IMR-90 (cell line): Measurements from ENCODE around the gene AKAP9. TPM values are rescaled to one million over a fixed set of nuclear protein-coding genes. Genes with fewer than 3 reads are reported as not detected.
A peak's percentile ranks its signal among the peaks of the same experiment; 100 is the strongest.
"Not testable (repeated sequence)": the region's sequence is repeated elsewhere in the genome, so short reads cannot be mapped to it uniquely, and the experiment has no call there.

Experiments
- ATAC-seq: fragments of 200-7000 bp; cut with Tn5 transposase; 2 replicates; pipeline ENCODE4 v1.9.1; 2020; ENCODE audit warnings: low read depth, mild to moderate bottlenecking, moderate library complexity
- BruUV-seq: library from RNA; stranded (reverse); fragments of 400-500 nt; replicated peaks from 2 replicates; lab custom pipeline; 2021; lab: Mats Ljungman, UMichigan
- CTCF ChIA-PET: fragments of 300-600 bp; formaldehyde crosslinking; extraction: SDS; loops from one replicate; lab custom pipeline; 2021; ENCODE audit warnings: antibody characterized with exemption; lab: Yijun Ruan, JAX
- POLR2A ChIA-PET: fragments of 300-600 bp; sonication (Branson Sonifier 250); formaldehyde crosslinking; loops from one replicate; lab custom pipeline; 2022; ENCODE audit warnings: antibody characterized with exemption; ENCODE audit not compliant: unreplicated experiment; lab: Charles Lee
- DNase-seq: peaks from one replicate; pipeline ENCODE4 v3.0.0; 2013
- H2AFZ ChIP-seq: replicated peaks from 2 replicates; pipeline ENCODE3; 2013; ENCODE audit warnings: low read length, mild to moderate bottlenecking; ENCODE audit not compliant: poor library complexity
- H2AK5ac ChIP-seq: 2 replicates; pipeline ENCODE4 v1.6.1; 2013; ENCODE audit warnings: low read depth, low read length, inconsistent platforms
- H2AK9ac ChIP-seq: replicated peaks from 2 replicates; pipeline ENCODE3; 2013; ENCODE audit warnings: mild to moderate bottlenecking, low read depth, low read length, moderate library complexity; ENCODE audit not compliant: poor library complexity
- H2BK120ac ChIP-seq: 2 replicates; pipeline ENCODE4 v1.6.1; 2013; ENCODE audit warnings: low read depth, low read length, inconsistent platforms
- H2BK15ac ChIP-seq: 3 replicates; pipeline ENCODE4 v1.6.1; 2013; ENCODE audit warnings: low read depth, low read length, inconsistent platforms
- H2BK20ac ChIP-seq: 2 replicates; pipeline ENCODE4 v1.6.1; 2013; ENCODE audit warnings: low read depth, mild to moderate bottlenecking, inconsistent platforms, low read length, moderate library complexity
- H2BK5ac ChIP-seq: 2 replicates; pipeline ENCODE4 v1.6.1; 2013; ENCODE audit warnings: mild to moderate bottlenecking, low read depth, low read length, inconsistent platforms; ENCODE audit not compliant: poor library complexity, severe bottlenecking
- H3K14ac ChIP-seq: replicated peaks from 2 replicates; pipeline ENCODE4 v1.6.1; 2013; ENCODE audit warnings: low read depth, low read length, inconsistent platforms
- H3K18ac ChIP-seq: 2 replicates; pipeline ENCODE4 v1.6.1; 2013; ENCODE audit warnings: low read depth, low read length, control low read depth
- H3K23ac ChIP-seq: 2 replicates; pipeline ENCODE4 v1.6.1; 2013; ENCODE audit warnings: low read depth, low read length, inconsistent platforms
- H3K27ac ChIP-seq: 2 replicates; pipeline ENCODE4 v1.5.1; 2013; ENCODE audit warnings: mild to moderate bottlenecking, control low read depth, low read length; ENCODE audit not compliant: insufficient read depth
- H3K27me3 ChIP-seq: 2 replicates; pipeline ENCODE4 v1.6.1; 2013; ENCODE audit warnings: low read length; ENCODE audit not compliant: control insufficient read depth, insufficient read depth
- H3K36me3 ChIP-seq: 2 replicates; pipeline ENCODE4 v1.6.1; 2013; ENCODE audit warnings: low read length, mixed read lengths; ENCODE audit not compliant: control insufficient read depth, insufficient read depth
- H3K4ac ChIP-seq: 2 replicates; pipeline ENCODE4 v1.6.1; 2013; ENCODE audit warnings: low read depth, low read length, inconsistent platforms
- H3K4me1 ChIP-seq: 2 replicates; pipeline ENCODE4 v1.6.1; 2013; ENCODE audit warnings: low read length, mixed read lengths; ENCODE audit not compliant: control insufficient read depth, insufficient read depth
- H3K4me2 ChIP-seq: 2 replicates; pipeline ENCODE4 v1.6.1; 2013; ENCODE audit warnings: low read depth, mild to moderate bottlenecking, control low read depth, low read length, moderate library complexity
- H3K4me3 ChIP-seq: 2 replicates; pipeline ENCODE4 v1.5.1; 2013; ENCODE audit warnings: low read depth, mild to moderate bottlenecking, control low read depth, low read length, moderate library complexity; ENCODE audit not compliant: insufficient read depth
- H3K56ac ChIP-seq: 2 replicates; pipeline ENCODE4 v1.6.1; 2013; ENCODE audit warnings: low read length, inconsistent platforms; ENCODE audit not compliant: insufficient read depth; ENCODE audit errors: extremely low read depth
- H3K79me1 ChIP-seq, 2 experiments: 2 replicates each; pipeline ENCODE4 v1.6.1; 2013; ENCODE audit warnings: low read length in 2 of 2, inconsistent platforms in 1 of 2, low read depth in 1 of 2
- H3K9ac ChIP-seq: 2 replicates; pipeline ENCODE4 v1.6.1; 2013; ENCODE audit warnings: low read depth, low read length, control low read depth
- H3K9me1 ChIP-seq: 2 replicates; pipeline ENCODE4 v1.6.1; 2013; ENCODE audit warnings: low read length, inconsistent platforms; ENCODE audit not compliant: insufficient read depth
- H3K9me3 ChIP-seq: 2 replicates; pipeline ENCODE4 v1.6.1; 2013; ENCODE audit warnings: low read length; ENCODE audit not compliant: control insufficient read depth, insufficient read depth
- H4K20me1 ChIP-seq: 2 replicates; pipeline ENCODE4 v1.6.1; 2013; ENCODE audit warnings: low read length, inconsistent platforms; ENCODE audit not compliant: insufficient read depth
- H4K5ac ChIP-seq: 2 replicates; pipeline ENCODE4 v1.6.1; 2013; ENCODE audit warnings: mild to moderate bottlenecking, low read depth, low read length, control low read depth
- H4K8ac ChIP-seq, 2 experiments: 2 replicates each; pipeline ENCODE4 v1.6.1; 2013; ENCODE audit warnings: low read depth in 2 of 2, low read length in 2 of 2, control low read depth in 1 of 2, inconsistent platforms in 1 of 2
- H4K91ac ChIP-seq: 2 replicates; pipeline ENCODE4 v1.6.1; 2013; ENCODE audit warnings: low read depth, low read length, inconsistent platforms; ENCODE audit not compliant: insufficient read depth
- BHLHE40 ChIP-seq: fragments of 150-350 bp; IDR thresholded peaks from 2 replicates; pipeline ENCODE4 v1.6.1; 2016; ENCODE audit warnings: mild to moderate bottlenecking, low read depth, low read length
- CEBPB ChIP-seq: IDR thresholded peaks from 2 replicates; pipeline ENCODE4 v1.6.1; 2012; ENCODE audit warnings: low read depth, low read length, improper control_type of control experiment
- MAFK ChIP-seq: IDR thresholded peaks from 2 replicates; pipeline ENCODE4 v1.6.1; 2012; ENCODE audit warnings: low read depth, low read length, improper control_type of control experiment
- WGBS, 2 experiments: methylation state at CpG; one replicate each; pipeline versions ENCODE4 v1.1.5 to v1.1.7; 2013; ENCODE audit warnings: missing lambda C conversion rate in 2 of 2; ENCODE audit not compliant: insufficient read length in 1 of 2; ENCODE audit errors: extremely low coverage in 2 of 2; 5-methylcytosine and 5-hydroxymethylcytosine counted together
- dilution Hi-C: fragments of 300-500 bp; cut with HindIII; formaldehyde crosslinking; loops from one replicate; pipeline ENCODE4 v1.14.3; 2018; ENCODE audit warnings: low sequenced_read_pairs; ENCODE audit not compliant: unreplicated experiment
- in situ Hi-C: fragments of 300-500 bp; cut with MboI; formaldehyde crosslinking; loops from 3 replicates; pipeline ENCODE4 v1.14.3; 2019; ENCODE audit warnings: low sequenced_read_pairs, inconsistent platforms, mixed read lengths
- intact Hi-C: fragments of 100-400 bp; cut with micrococcal nuclease; formaldehyde crosslinking; loops from 2 replicates; pipeline ENCODE4 v1.10.0; 2022
- polyA plus RNA-seq, 3 experiments: library from polyadenylated mRNA; depleted of rRNA; stranded (reverse); fragments of >200 nt; gene quantifications; 2 replicates each; pipeline ENCODE4 v1.2.3, GENCODE V29; 2012; ENCODE audit warnings: low replicate concordance in 1 of 3
- total RNA-seq: library from RNA; depleted of rRNA; stranded (reverse); fragments of >200 nt; gene quantifications from 2 replicates; pipeline ENCODE4 v1.2.3, GENCODE V29; 2012
- TF ChIP-seq, protein P1 (sequence below): fragments of 150-350 bp; IDR thresholded peaks from 2 replicates; pipeline ENCODE4 v1.6.1; 2016; ENCODE audit warnings: low read depth, mild to moderate bottlenecking, low read length, moderate library complexity, borderline replicate concordance

Gene AKAP9
- total and polyA plus RNA-seq, 2 of the 4 experiments (the other 2 are of a cell fraction) = 9.7 to 25.3 TPM

DNA sequence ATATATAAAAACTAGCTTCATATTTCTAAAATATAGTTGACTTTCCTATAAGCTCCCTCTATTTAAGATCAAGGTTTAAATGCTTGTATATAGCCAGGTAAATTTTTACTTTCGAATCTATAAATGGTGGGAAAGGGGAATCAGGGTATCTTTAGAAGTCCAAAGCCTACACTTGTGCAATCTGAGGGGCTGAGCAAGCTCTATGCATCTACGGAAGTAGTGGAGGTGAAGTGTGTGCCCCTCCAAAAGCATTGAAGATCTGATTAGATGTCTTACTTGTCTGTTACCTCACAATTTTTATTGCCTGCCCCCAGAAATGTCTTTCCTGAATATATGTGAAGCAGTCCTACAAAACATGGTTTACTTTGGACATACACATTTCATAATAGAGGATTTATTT is 1.6 kb downstream of the AKAP9 start:
- Histone ChIP-seq H2BK120ac (no peak overlapping the region), H3K14ac (no peak overlapping the region), H3K4me3 (no peak overlapping the region), H3K9ac (no peak overlapping the region), H2BK20ac (no peak overlapping the region), H3K9me3 (no peaks in the 10 kb centered on the region), H2AFZ (no peak overlapping the region), H3K18ac (no peak overlapping the region), H2BK15ac (no peak overlapping the region), H3K4me1 (peaks cover 4% of the 10 kb centered on the region; the same call in 1 of the 2 replicates), H4K91ac (no peak overlapping the region), H3K9me1 (peaks cover 3% of the 10 kb centered on the region; the same call in 1 of the 2 replicates), H3K79me1 (peaks cover 8 to 53% of the 10 kb centered on the region in 2 experiments), H3K56ac (no peak overlapping the region), H3K23ac (peak overlapping the region; percentile 75), H3K27ac (no peak overlapping the region), H2AK9ac (no peak overlapping the region), H4K8ac (no peak overlapping the region), H3K4me2 (peak overlapping the region; percentile 72), H3K4ac (no peak overlapping the region), H4K5ac (no peak overlapping the region), H2AK5ac (no peak overlapping the region), H2BK5ac (no peak overlapping the region), H4K20me1 (peaks cover 16% of the 10 kb centered on the region; the same call in 1 of the 2 replicates), H3K36me3 (no peaks in the 10 kb centered on the region), H3K27me3 (no peaks in the 10 kb centered on the region)
- dilution Hi-C loops (no loop called here), intact Hi-C loops (loop anchor here (5.0 to 10.0 kb wide), 4 partner anchors 110 to 858 kb away; partner anchors contain the start of genes FZD1 and GATAD1), in situ Hi-C loops (no loop called here)
- no peak for ATAC-seq
- DNase-seq = no peak
- no TSS peak for BruUV-seq
- CTCF ChIA-PET = interaction anchor here (0.6 to 0.8 kb wide), 4 partner anchors 61 to 813 kb away, joined by 3 to 4 read pairs (median 4); no protein-coding TSS in a partner anchor
- POLR2A ChIA-PET = no interaction called here
- WGBS, 2 experiments = no CpG with 5 or more reads among the region's 2 CpGs
- TF ChIP-seq BHLHE40 (no peak), MAFK (no peak), CEBPB (0 out of 2 replicates have a peak, but pooled peaks have one; percentile 21)
- TF ChIP-seq, protein P1, sequence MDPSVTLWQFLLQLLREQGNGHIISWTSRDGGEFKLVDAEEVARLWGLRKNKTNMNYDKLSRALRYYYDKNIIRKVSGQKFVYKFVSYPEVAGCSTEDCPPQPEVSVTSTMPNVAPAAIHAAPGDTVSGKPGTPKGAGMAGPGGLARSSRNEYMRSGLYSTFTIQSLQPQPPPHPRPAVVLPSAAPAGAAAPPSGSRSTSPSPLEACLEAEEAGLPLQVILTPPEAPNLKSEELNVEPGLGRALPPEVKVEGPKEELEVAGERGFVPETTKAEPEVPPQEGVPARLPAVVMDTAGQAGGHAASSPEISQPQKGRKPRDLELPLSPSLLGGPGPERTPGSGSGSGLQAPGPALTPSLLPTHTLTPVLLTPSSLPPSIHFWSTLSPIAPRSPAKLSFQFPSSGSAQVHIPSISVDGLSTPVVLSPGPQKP = no peak

DNA sequence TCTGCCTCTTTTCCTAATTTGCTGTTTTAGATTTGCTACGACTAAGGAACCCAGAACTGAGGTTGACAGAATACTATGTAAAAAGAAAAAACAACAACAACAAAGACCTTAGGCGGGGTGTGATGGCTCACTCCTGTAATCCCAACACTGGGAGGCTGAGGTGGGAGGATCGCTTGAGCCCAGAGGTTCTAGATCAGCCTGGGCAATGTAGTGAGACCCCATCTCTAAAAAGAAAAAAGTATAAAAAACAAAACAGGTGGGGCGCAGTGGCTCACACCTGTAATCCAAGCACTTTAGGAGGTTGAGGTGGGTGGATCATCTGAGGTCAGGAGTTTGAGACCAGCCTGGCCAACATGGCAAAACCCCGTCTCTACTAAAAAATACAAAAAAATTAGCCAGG is 4.3 kb downstream of the AKAP9 start:
- not testable (repeated sequence) for BruUV-seq

More for the DNA sequence above, 4.3 kb downstream of the AKAP9 start:
- CTCF ChIA-PET = interaction anchor here (1.1 kb wide), 1 partner anchor 65 kb away, joined by 3 read pairs; no protein-coding TSS in a partner anchor
- H2BK5ac ChIP-seq, H3K23ac ChIP-seq, dilution Hi-C loops, H3K14ac ChIP-seq, H3K9me1 ChIP-seq, H3K9ac ChIP-seq, H3K4me2 ChIP-seq, H2AK9ac ChIP-seq, H2BK120ac ChIP-seq, H3K27ac ChIP-seq, H3K4me3 ChIP-seq, POLR2A ChIA-PET, H2AFZ ChIP-seq, H4K8ac ChIP-seq, H3K36me3 ChIP-seq, H3K27me3 ChIP-seq, ATAC-seq, H3K9me3 ChIP-seq, H2BK20ac ChIP-seq, H2AK5ac ChIP-seq, H3K56ac ChIP-seq, H3K18ac ChIP-seq, in situ Hi-C loops, DNase-seq, H4K91ac ChIP-seq, H2BK15ac ChIP-seq, H3K4ac ChIP-seq, H4K5ac ChIP-seq, H3K4me1 ChIP-seq: not testable (repeated sequence)
- WGBS, 2 experiments = no CpG with 5 or more reads among the region's 5 CpGs
- H3K79me1 ChIP-seq = peaks cover 21 to 56% of the 10 kb centered on the region in 2 experiments
- intact Hi-C loops = loop anchor here (5.0 to 10.0 kb wide), 4 partner anchors 113 to 860 kb away; partner anchors contain the start of genes FZD1 and GATAD1
- H4K20me1 ChIP-seq = peaks cover 16% of the 10 kb centered on the region; the same call in 1 of the 2 replicates
